BJ (cell line): Measurements from ENCODE around the gene PPM1F. TPM values are rescaled to one million over a fixed set of nuclear protein-coding genes. Genes with fewer than 3 reads are reported as not detected.

ENCODE experiments used
- CTCF ChIA-PET: fragments of 350-600 bp; formaldehyde crosslinking; extraction: SDS; loops from one replicate; lab custom pipeline; 2021; ENCODE audit warnings: antibody characterized with exemption, inconsistent platforms; lab: Yijun Ruan, JAX
- POLR2A ChIA-PET: fragments of 300-600 bp; sonication (Branson Sonifier 250); formaldehyde crosslinking; extraction: SDS; loops from one replicate; lab custom pipeline; 2021; ENCODE audit warnings: antibody characterized with exemption; lab: Charles Lee
- DNase-seq: peaks from one replicate; pipeline ENCODE4 v3.0.0-alpha.2; 2011; ENCODE audit warnings: low read depth
- H3K27me3 ChIP-seq: 2 replicates; pipeline ENCODE4 v1.6.0; 2011; ENCODE audit warnings: low read length; ENCODE audit not compliant: control insufficient read depth, insufficient read depth
- H3K36me3 ChIP-seq: 2 replicates; pipeline ENCODE4 v1.5.1; 2011; ENCODE audit warnings: low read length; ENCODE audit not compliant: control insufficient read depth, insufficient read depth
- H3K4me3 ChIP-seq: 2 replicates; pipeline ENCODE4 v1.5.1; 2011; ENCODE audit warnings: low read depth, mild to moderate bottlenecking, control low read depth, low read length
- polyA plus RNA-seq: library from polyadenylated mRNA; depleted of rRNA; stranded (reverse); fragments of >200 nt; gene quantifications from 2 replicates; pipeline ENCODE4 v1.2.3, GENCODE V29; 2011
- TF ChIP-seq, protein P1 (sequence below): IDR thresholded peaks from 2 replicates; pipeline ENCODE4 v1.5.1; 2011; ENCODE audit warnings: low read depth, mild to moderate bottlenecking, control low read depth, inconsistent platforms, low read length, moderate library complexity; ENCODE audit not compliant: insufficient read depth

The PPM1F gene
- polyA plus RNA-seq, 1 experiment: 25.3 TPM

DNA sequence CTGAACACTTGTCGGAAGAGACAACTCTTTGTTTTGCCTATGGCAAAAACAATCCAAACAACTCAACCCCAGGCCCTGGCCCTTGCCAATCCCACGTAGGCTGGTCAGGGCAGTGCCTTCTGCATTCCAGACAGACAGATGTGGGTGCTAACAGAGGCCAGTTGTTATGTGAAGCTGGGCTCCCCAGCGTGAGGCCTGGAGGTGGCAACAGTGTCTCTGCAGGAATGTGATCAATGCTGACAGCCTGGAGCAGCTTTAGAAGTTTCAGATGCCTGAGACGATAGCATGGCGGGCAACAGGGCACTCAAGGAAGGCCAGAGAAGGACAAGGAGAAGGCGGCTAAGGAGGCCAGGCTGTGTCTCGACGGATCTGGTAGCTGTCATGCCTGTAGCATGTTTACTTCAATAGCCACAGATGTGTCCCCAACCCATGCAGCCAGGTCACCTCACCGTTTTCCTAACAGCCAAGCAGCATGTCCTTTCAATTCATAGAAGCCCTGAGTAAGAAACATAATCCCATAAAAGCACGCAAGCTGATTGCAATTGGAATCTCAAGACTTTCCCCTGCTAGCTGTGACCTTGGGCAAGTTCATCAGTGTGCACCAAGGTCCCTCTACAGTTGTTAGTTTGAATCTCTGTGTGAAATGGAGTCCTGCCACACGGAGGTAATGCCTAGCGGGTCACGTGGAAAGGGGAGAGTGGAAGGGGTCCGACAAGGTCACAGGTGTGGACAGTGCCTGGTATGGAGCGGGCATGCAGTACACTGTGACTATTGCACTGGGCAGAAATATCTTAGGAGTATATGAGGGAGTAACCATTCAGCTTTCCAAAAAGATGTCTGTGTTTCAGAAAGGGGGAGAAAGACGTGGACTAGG is 14.2 kb upstream of the PPM1F start:
- peaks cover 63% of the 10 kb centered on the region for H3K36me3 ChIP-seq
- POLR2A ChIA-PET: no interaction called here
- CTCF ChIA-PET: interaction anchor here (3.0 to 6.3 kb wide), 2 partner anchors 14 to 29 kb away, joined by 11 to 37 read pairs; partner anchors contain the start of gene PPM1F
- TF ChIP-seq, protein P1, sequence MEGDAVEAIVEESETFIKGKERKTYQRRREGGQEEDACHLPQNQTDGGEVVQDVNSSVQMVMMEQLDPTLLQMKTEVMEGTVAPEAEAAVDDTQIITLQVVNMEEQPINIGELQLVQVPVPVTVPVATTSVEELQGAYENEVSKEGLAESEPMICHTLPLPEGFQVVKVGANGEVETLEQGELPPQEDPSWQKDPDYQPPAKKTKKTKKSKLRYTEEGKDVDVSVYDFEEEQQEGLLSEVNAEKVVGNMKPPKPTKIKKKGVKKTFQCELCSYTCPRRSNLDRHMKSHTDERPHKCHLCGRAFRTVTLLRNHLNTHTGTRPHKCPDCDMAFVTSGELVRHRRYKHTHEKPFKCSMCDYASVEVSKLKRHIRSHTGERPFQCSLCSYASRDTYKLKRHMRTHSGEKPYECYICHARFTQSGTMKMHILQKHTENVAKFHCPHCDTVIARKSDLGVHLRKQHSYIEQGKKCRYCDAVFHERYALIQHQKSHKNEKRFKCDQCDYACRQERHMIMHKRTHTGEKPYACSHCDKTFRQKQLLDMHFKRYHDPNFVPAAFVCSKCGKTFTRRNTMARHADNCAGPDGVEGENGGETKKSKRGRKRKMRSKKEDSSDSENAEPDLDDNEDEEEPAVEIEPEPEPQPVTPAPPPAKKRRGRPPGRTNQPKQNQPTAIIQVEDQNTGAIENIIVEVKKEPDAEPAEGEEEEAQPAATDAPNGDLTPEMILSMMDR: no peak
- no peak for DNase-seq
- H3K4me3 ChIP-seq: no peak overlapping the region
- no peaks in the 10 kb centered on the region for H3K27me3 ChIP-seq

DNA sequence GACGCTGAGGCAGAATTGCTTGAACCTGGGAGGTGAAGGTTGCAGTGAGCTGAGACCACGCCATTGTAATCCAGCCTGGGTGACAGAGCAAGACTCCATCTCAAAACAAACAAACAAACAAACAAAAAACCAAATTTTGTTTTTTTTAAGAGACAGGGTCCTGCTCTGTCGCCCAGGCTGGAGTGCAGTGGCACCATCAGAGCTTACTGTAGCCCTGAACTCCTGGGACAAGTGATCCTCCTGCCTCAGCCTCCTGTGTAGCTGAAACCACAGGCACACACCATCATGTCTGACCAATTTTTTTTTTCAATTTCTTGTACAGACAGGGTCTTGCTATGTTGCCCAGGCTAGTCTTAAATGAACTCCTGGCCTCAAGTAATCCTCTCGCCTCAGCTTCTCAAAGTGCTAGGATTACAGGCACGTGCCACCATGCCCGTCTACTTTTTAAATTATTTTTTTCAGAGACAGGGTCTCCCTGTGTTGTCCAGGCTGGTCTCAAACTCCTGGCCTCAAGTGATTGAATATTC is 13.2 kb upstream of the PPM1F start:
- peaks cover 56% of the 10 kb centered on the region for H3K36me3 ChIP-seq
- CTCF ChIA-PET: interaction anchor here (3.0 to 6.3 kb wide), 2 partner anchors 13 to 28 kb away, joined by 11 to 37 read pairs; partner anchors contain the start of gene PPM1F

DNA sequence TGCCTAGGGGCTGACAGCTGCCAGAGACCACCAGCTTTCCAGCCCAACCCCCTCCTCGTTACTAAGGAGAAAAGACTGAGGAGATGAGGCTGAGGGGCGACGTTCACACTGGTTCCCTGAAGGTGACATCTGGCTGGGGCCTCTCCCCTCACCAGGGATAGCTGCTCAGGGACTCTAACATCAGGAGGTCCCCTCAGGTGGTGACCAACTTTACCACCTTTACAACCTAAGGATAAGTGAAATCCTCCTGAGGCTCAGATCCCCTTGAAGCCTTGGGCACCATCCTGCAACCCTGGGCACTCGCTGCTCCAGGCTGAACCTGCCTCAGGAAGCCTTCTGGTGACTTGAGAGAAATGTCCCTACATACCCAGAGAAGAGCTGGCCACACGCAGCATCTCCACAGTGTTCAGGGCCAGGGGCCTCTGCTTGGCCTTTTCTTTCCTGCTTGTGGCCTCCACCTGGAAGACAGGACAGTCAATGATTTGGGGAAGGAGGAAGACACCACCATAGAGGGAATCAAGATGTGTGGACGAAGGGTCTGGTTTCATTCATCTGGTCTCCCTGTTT is 12.4 kb upstream of the PPM1F start:
- Histone ChIP-seq H3K4me3 (no peak overlapping the region), H3K36me3 (peaks cover 51% of the 10 kb centered on the region), H3K27me3 (no peaks in the 10 kb centered on the region)
- ChIA-PET CTCF (interaction anchor here (0.6 to 6.3 kb wide), 2 partner anchors 12 to 15 kb away, joined by 3 to 37 read pairs; partner anchors contain the start of gene PPM1F), POLR2A (no interaction called here)
- DNase-seq: no peak
- TF ChIP-seq, protein P1: no peak

More for the DNA sequence above, 13.2 kb upstream of the PPM1F start:
- TF ChIP-seq, protein P1: no peak
- Histone ChIP-seq H3K4me3 (no peak overlapping the region), H3K27me3 (no peaks in the 10 kb centered on the region)
- no peak for DNase-seq
- POLR2A ChIA-PET: no interaction called here

DNA sequence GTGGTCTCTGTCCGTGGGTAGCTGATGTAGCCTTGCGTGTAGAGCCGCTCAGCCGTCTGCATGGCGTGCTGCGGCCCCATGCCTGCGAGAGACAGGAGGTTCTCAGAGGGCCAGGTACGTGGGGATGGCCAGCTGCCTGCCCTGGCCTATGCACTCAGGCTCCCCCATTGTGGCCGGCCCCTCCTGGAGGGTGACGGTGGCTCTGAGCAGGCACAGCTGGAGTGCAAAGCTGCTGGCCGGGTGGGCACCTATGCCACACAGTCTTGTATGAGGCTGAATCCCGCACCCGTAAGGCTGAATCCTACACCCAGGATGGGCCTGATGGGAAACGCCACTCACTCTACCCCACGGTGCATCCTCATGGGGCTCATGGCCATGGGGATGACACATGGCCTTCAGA is 11.6 kb upstream of the PPM1F start:
- Histone ChIP-seq H3K4me3 (no peak overlapping the region), H3K36me3 (peaks cover 52% of the 10 kb centered on the region), H3K27me3 (no peaks in the 10 kb centered on the region)
- ChIA-PET POLR2A (no interaction called here), CTCF (interaction anchor here (1.5 to 6.3 kb wide), 2 partner anchors 8 to 11 kb away, joined by 3 to 37 read pairs; partner anchors contain the start of gene PPM1F)
- no peak for DNase-seq
- TF ChIP-seq, protein P1: no peak

DNA sequence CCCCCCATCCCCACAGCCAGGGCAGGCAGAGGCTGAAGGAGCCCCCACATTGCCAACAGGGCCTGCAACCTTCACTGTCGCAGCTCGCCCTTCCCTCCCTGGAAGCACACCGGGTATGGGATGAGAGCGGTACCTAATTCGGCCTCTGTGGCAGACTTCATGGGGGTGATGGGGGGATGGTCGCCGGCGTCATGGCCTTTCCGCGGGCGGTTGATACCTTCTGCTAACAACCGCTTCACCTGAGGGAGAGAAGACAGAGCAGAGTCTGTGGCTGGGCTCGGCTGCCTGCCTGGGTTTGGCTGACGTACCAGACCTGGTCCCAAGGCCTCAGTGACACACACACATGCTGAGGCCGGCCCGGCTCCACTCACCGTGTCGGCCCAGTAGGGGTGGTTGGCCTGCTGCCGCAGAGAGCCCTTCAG is 11.2 kb upstream of the PPM1F start:
- H3K36me3 ChIP-seq: peaks cover 55% of the 10 kb centered on the region
- ChIA-PET POLR2A (interaction anchor here (0.6 kb wide), 1 partner anchor 146 kb away, joined by 5 read pairs; no protein-coding TSS in a partner anchor), CTCF (interaction anchor here (1.5 kb wide), 1 partner anchor 8 kb away, joined by 3 read pairs; no protein-coding TSS in a partner anchor)
- H3K4me3 ChIP-seq: no peak overlapping the region
- no peak for DNase-seq
- TF ChIP-seq, protein P1: no peak
- H3K27me3 ChIP-seq: no peaks in the 10 kb centered on the region
